GM12878 (cell line): ENCODE measurements around the gene YIPF6. TPM values are rescaled to one million over a fixed set of nuclear protein-coding genes. Genes with fewer than 3 reads are reported as not detected.
"Not testable (repeated sequence)": the region's sequence is repeated elsewhere in the genome, so short reads cannot be mapped to it uniquely, and the experiment has no call there.

Source experiments
- ATAC-seq: fragments of 200-7000 bp; cut with Tn5 transposase; 3 replicates; pipeline ENCODE4 v1.9.1; 2020; ENCODE audit warnings: mild to moderate bottlenecking, moderate library complexity
- BruUV-seq: library from RNA; stranded (reverse); fragments of 400-500 nt; replicated peaks from 2 replicates; lab custom pipeline; 2021; lab: Mats Ljungman, UMichigan
- CTCF ChIA-PET: fragments of 300-600 bp; sonication (Branson Sonifier 250); formaldehyde crosslinking; extraction: SDS; loops from one replicate; lab custom pipeline; 2021; ENCODE audit warnings: inconsistent platforms; lab: Yijun Ruan, JAX
- POLR2A ChIA-PET: fragments of 350-600 bp; formaldehyde crosslinking; extraction: SDS; loops from one replicate; lab custom pipeline; 2021; ENCODE audit warnings: inconsistent platforms; lab: Charles Lee
- RAD21 ChIA-PET: fragments of 300-600 bp; sonication (Branson Sonifier 250); formaldehyde crosslinking; loops from one replicate; lab custom pipeline; 2023; ENCODE audit warnings: antibody characterized with exemption; ENCODE audit not compliant: unreplicated experiment; lab: Charles Lee
- SMC1A ChIA-PET: fragments of 300-600 bp; sonication (Branson Sonifier 250); formaldehyde crosslinking; loops from one replicate; lab custom pipeline; 2023; ENCODE audit not compliant: unreplicated experiment, uncharacterized antibody; lab: Charles Lee
- DNase-seq: peaks from one replicate; pipeline ENCODE4 v3.0.0-alpha.2; 2011; ENCODE audit warnings: low read depth, low spot score
- FAIRE-seq: peaks from 3 replicates; lab custom pipeline; 2011; peaks lifted over from hg19 to GRCh38; lab: Jason Lieb, UNC
- H2AFZ ChIP-seq: 2 replicates; pipeline ENCODE4 v1.6.0; 2011; ENCODE audit warnings: low read depth, low read length, control low read depth; ENCODE audit not compliant: control insufficient read depth
- H3K27ac ChIP-seq: 2 replicates; pipeline ENCODE4 v1.5.1; 2011; ENCODE audit warnings: control low read depth; ENCODE audit not compliant: control insufficient read depth, insufficient read depth
- H3K27me3 ChIP-seq, 2 experiments: replicated peaks in 1 of 2; 2 replicates each; pipeline versions ENCODE4 v1.6.0 to v1.6.1; 2011; ENCODE audit warnings: low read length in 1 of 2; ENCODE audit not compliant: control insufficient read depth in 2 of 2, insufficient read depth in 2 of 2
- H3K36me3 ChIP-seq, 2 experiments: 2 replicates each; pipeline ENCODE4 v1.5.1; 2011; ENCODE audit warnings: low read length in 1 of 2; ENCODE audit not compliant: control insufficient read depth in 2 of 2, insufficient read depth in 2 of 2
- H3K4me1 ChIP-seq: 2 replicates; pipeline ENCODE4 v1.6.1; 2011; ENCODE audit warnings: mild to moderate bottlenecking, low read length, moderate library complexity, mixed read lengths; ENCODE audit not compliant: control insufficient read depth, insufficient read depth
- H3K4me2 ChIP-seq: 2 replicates; pipeline ENCODE4 v1.6.0; 2011; ENCODE audit warnings: control low read depth; ENCODE audit not compliant: control insufficient read depth, insufficient read depth
- H3K4me3 ChIP-seq: fragments of 200-600 bp; sonication (generic); 2 replicates; pipeline ENCODE4 v1.5.1; 2016
- H3K79me2 ChIP-seq: 2 replicates; pipeline ENCODE4 v1.6.0; 2011; ENCODE audit warnings: low read length; ENCODE audit not compliant: control insufficient read depth, insufficient read depth
- H3K9ac ChIP-seq: 2 replicates; pipeline ENCODE4 v1.8.0; 2011; ENCODE audit warnings: low read length, control low read depth, mixed read lengths; ENCODE audit not compliant: control insufficient read depth, insufficient read depth
- H3K9me3 ChIP-seq: replicated peaks from 3 replicates; pipeline ENCODE4 v1.5.1; 2011; ENCODE audit warnings: mild to moderate bottlenecking, low read length; ENCODE audit not compliant: control insufficient read depth, insufficient read depth
- H4K20me1 ChIP-seq: 2 replicates; pipeline ENCODE4 v1.6.0; 2011; ENCODE audit not compliant: control insufficient read depth, insufficient read depth
- ATF7 ChIP-seq: fragments of 450-650 bp; IDR thresholded peaks from 2 replicates; pipeline ENCODE4 v1.6.1; 2016; ENCODE audit warnings: low read depth, mild to moderate bottlenecking
- BRCA1 ChIP-seq: IDR thresholded peaks from 2 replicates; pipeline ENCODE4 v1.6.1; 2011; ENCODE audit warnings: low read depth, low read length, improper control_type of control experiment
- HDAC6 ChIP-seq: fragments of 200-600 bp; sonication (generic); IDR thresholded peaks from one replicate; pipeline ENCODE4 v1.8.0; 2017; ENCODE audit warnings: antibody characterized with exemption; ENCODE audit not compliant: unreplicated experiment
- KDM1A ChIP-seq: fragments of 200-600 bp; sonication (generic); IDR thresholded peaks from 2 replicates; pipeline ENCODE4 v1.6.1; 2016; ENCODE audit warnings: borderline replicate concordance
- MYB ChIP-seq: fragments of 150-350 bp; IDR thresholded peaks from 2 replicates; pipeline ENCODE4 v1.6.1; 2014; ENCODE audit warnings: mild to moderate bottlenecking, low read depth, low read length, borderline replicate concordance
- NR2C1 ChIP-seq: fragments of 450-650 bp; IDR thresholded peaks from 2 replicates; pipeline ENCODE4 v1.6.1; 2017; ENCODE audit warnings: antibody characterized with exemption, mild to moderate bottlenecking, moderate library complexity
- PAX8 ChIP-seq: fragments of 450-650 bp; IDR thresholded peaks from 2 replicates; pipeline ENCODE4 v1.6.1; 2017; ENCODE audit warnings: mild to moderate bottlenecking, moderate library complexity
- ZBTB40 ChIP-seq: fragments of 450-650 bp; IDR thresholded peaks from 2 replicates; pipeline ENCODE4 v1.6.1; 2016; ENCODE audit warnings: mild to moderate bottlenecking, moderate library complexity, borderline replicate concordance
- WGBS: methylation state at CpG from one replicate; pipeline ENCODE4 v1.1.6; 2016; ENCODE audit warnings: low lambda C conversion rate; ENCODE audit not compliant: insufficient replicate concordance, insufficient coverage; ENCODE audit errors: missing lambda C conversion rate; 5-methylcytosine and 5-hydroxymethylcytosine counted together
- in situ Hi-C: fragments of 300-500 bp; cut with MboI; formaldehyde crosslinking; loops from 9 replicates; pipeline ENCODE4 v1.14.3; 2018; ENCODE audit warnings: mixed read lengths
- intact Hi-C: fragments of 100-400 bp; cut with micrococcal nuclease; formaldehyde crosslinking; loops from one replicate; pipeline ENCODE4 v1.14.2; 2022; ENCODE audit not compliant: unreplicated experiment
- polyA plus RNA-seq, 11 experiments: library from polyadenylated mRNA; depleted of rRNA in 4 of 11; unstranded in 6 of 11; stranded (reverse) in 5 of 11; fragments of >200 nt; fragmentation: Nextera tagmentation in 4 of 11; fragmentation: Illumina TruSeq in 1 of 11; extraction: Ambion mirVana in 4 of 11; extraction: Trizol in 1 of 11; gene quantifications; 1 replicate in 1 of 11; 2 replicates in 10 of 11; pipeline versions ENCODE4 v1.2.1 to v1.2.3, GENCODE V29; 2011 to 2016; ENCODE audit warnings: inconsistent platforms in 2 of 11, missing spikeins in 2 of 11, low read depth in 1 of 11
- total RNA-seq, 4 experiments: library from RNA; depleted of rRNA in 3 of 4; stranded (reverse); fragments of >200 nt in 3 of 4; fragmentation: Illumina TruSeq in 1 of 4; extraction: Trizol in 1 of 4; gene quantifications; 2 replicates each; pipeline versions ENCODE4 v1.2.1 to v1.2.3, GENCODE V29; 2013 to 2021
- TF ChIP-seq, protein P1 (sequence below): fragments of 450-650 bp; formaldehyde crosslinking; IDR thresholded peaks from 2 replicates; pipeline ENCODE4 v1.5.0; 2022; ENCODE audit warnings: mild to moderate bottlenecking, missing genetic modification characterization

Gene YIPF6
- total and polyA plus RNA-seq, 10 of the 15 experiments (the other 5 are each of a cell fraction or from before 2014, with no cell fraction given): 5.9 to 23.1 (median 12.2) TPM

GRCh38 chrX:68480969-68481368, 17.9 kb upstream of the YIPF6 start (continued):
- no peak for TF ChIP-seq PAX8
- TF ChIP-seq, protein P1, sequence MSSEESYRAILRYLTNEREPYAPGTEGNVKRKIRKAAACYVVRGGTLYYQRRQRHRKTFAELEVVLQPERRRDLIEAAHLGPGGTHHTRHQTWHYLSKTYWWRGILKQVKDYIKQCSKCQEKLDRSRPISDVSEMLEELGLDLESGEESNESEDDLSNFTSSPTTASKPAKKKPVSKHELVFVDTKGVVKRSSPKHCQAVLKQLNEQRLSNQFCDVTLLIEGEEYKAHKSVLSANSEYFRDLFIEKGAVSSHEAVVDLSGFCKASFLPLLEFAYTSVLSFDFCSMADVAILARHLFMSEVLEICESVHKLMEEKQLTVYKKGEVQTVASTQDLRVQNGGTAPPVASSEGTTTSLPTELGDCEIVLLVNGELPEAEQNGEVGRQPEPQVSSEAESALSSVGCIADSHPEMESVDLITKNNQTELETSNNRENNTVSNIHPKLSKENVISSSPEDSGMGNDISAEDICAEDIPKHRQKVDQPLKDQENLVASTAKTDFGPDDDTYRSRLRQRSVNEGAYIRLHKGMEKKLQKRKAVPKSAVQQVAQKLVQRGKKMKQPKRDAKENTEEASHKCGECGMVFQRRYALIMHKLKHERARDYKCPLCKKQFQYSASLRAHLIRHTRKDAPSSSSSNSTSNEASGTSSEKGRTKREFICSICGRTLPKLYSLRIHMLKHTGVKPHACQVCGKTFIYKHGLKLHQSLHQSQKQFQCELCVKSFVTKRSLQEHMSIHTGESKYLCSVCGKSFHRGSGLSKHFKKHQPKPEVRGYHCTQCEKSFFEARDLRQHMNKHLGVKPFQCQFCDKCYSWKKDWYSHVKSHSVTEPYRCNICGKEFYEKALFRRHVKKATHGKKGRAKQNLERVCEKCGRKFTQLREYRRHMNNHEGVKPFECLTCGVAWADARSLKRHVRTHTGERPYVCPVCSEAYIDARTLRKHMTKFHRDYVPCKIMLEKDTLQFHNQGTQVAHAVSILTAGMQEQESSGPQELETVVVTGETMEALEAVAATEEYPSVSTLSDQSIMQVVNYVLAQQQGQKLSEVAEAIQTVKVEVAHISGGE (CRISPR knock-in tag): no peak
- no peak for TF ChIP-seq MYB
- no peak for TF ChIP-seq ATF7
- TF ChIP-seq HDAC6: no peak
- no peak for TF ChIP-seq KDM1A
- no peak for TF ChIP-seq NR2C1
- no peak for TF ChIP-seq ZBTB40
- TF ChIP-seq BRCA1: no peak
- TF ChIP-seq, all 136 proteins: peak for 0

DNA sequence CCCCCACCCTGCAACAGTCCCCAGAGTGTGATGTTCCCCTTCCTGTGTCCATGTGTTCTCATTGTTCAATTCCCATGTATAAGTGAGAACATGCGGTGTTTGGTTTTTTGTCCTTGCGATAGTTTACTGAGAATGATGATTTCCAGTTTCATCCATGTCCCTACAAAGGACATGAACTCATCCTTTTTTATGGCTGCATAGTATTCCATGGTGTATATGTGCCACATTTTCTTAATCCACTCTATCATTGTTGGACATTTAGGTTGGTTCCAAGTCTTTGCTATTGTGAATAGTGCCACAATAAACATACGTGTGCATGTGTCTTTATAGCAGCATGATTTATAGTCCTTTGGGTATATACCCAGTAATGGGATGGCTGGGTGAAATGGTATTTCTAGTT, 12.7 kb upstream of the YIPF6 start:
- FAIRE-seq, DNase-seq, H4K20me1 ChIP-seq, H2AFZ ChIP-seq, CTCF ChIA-PET, H3K9ac ChIP-seq, BruUV-seq, H3K4me2 ChIP-seq, H3K79me2 ChIP-seq, ATAC-seq, H3K27me3 ChIP-seq, intact Hi-C loops, H3K36me3 ChIP-seq, H3K4me1 ChIP-seq, in situ Hi-C loops, RAD21 ChIA-PET, H3K4me3 ChIP-seq, H3K27ac ChIP-seq, H3K9me3 ChIP-seq, SMC1A ChIA-PET, POLR2A ChIA-PET: not testable (repeated sequence)
- WGBS: 100% methylated on average over 2 of the region's 3 CpGs
